Loucy (cell line): ENCODE measurements around the gene MTA1.

Experiments
- EZH2phosphoT487 ChIP-seq: fragments of 200-600 bp; IDR thresholded peaks from 2 replicates; pipeline ENCODE4 v1.6.1; 2018; ENCODE audit warnings: antibody characterized with exemption, mild to moderate bottlenecking, moderate library complexity, borderline replicate concordance
- TF ChIP-seq, protein P1 (sequence below): fragments of 200-600 bp; sonication (generic); conservative IDR thresholded peaks from 2 replicates; pipeline ENCODE4 v1.5.1; 2014; ENCODE audit warnings: mild to moderate bottlenecking, antibody characterized with exemption, low read length

DNA sequence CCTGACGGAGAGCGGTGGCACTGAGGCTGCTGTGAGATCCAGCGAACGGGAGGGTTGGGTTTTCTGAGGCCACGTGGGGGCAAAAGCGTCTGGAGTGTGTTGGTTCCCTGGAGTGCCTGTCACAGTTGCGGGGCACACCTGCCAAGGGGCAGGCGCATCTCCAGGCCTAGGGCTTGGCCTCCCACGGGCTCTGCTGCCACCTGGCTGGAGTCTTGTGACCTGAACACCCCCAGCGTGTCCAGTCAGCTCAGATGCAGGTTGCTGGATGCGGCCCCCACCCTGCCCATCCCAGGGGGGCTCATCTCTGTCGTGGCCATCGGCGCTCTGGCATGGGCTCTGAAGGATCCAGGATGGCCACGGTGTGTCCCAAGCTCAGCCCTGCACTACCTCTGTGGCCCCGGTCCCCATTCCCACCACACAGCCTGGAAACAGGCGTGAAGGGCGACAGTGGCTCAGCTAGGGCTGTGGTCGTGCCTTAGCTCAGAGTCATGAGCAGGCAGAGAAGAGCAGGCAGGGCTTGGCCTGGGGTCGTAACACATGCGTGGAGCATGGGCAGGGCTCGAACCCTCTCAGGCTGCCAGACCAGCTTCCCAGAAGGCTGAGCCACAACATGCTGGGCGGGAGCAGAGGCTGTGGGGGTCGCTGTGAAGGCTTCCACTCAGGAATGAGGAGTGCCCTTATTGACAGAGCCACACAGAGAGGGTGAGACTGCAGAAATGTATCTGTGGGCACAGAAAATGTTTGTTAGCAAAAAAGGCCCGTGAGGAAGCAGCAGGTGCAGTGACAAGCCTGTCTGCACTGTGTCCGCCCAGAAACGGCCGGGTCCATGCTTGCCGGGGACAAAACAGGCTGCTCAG, 31.5 kb downstream of the MTA1 start:
- TF ChIP-seq, protein P1, sequence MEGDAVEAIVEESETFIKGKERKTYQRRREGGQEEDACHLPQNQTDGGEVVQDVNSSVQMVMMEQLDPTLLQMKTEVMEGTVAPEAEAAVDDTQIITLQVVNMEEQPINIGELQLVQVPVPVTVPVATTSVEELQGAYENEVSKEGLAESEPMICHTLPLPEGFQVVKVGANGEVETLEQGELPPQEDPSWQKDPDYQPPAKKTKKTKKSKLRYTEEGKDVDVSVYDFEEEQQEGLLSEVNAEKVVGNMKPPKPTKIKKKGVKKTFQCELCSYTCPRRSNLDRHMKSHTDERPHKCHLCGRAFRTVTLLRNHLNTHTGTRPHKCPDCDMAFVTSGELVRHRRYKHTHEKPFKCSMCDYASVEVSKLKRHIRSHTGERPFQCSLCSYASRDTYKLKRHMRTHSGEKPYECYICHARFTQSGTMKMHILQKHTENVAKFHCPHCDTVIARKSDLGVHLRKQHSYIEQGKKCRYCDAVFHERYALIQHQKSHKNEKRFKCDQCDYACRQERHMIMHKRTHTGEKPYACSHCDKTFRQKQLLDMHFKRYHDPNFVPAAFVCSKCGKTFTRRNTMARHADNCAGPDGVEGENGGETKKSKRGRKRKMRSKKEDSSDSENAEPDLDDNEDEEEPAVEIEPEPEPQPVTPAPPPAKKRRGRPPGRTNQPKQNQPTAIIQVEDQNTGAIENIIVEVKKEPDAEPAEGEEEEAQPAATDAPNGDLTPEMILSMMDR = no peak
- no peak for TF ChIP-seq EZH2phosphoT487
